GM21576 (cell line): ENCODE data around the gene YIPF2.
"Not testable (repeated sequence)": the region's sequence is repeated elsewhere in the genome, so short reads cannot be mapped to it uniquely, and the experiment has no call there.

ENCODE experiments used
- ATAC-seq: cut with Tn5 transposase; IDR thresholded peaks from one replicate; pipeline ENCODE4 v1.9.1; 2021; ENCODE audit warnings: mild to moderate bottlenecking, moderate library complexity; ENCODE audit not compliant: unreplicated experiment

The YIPF2 gene

DNA sequence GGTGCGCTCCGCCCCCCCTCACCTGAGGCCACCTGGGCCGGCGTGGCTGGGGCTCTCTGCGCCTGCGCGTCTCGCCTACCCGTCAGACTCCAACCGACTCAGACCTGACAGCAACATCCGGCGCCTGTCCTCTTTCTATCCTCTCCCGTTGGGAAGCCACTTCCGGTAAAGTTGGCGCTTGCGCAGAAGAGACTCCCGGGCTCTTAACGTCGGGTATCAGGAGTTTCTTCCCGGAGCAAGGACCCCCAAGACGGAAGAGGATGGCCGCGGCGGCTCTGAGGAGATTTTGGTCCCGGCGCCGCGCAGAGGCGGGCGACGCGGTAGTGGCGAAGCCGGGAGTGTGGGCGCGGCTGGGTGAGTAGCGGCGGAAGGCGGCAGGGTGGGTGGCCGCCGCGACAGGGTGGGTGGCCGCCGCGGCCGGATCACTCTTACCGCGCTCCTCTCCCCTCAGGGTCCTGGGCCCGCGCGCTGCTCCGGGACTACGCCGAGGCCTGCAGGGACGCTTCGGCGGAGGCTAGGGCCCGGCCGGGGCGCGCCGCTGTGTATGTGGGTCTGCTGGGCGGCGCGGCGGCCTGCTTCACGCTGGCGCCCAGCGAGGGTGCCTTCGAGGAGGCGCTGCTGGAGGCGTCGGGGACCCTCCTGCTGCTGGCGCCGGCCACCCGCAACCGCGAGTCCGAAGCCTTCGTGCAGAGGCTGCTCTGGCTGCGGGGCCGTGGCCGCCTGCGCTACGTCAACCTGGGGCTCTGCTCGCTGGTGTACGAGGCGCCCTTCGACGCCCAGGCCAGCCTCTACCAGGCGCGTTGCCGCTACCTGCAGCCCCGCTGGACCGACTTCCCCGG, at the start of gene YIPF2, which contains the start of gene TIMM29:
Gene YIPF2, minus strand, starts transcription at position 77 of the 839 bp plus-strand sequence. CDS start 229 bp downstream, outside the sequence.
Gene TIMM29, plus strand, starts transcription at position 249 of the 839 bp plus-strand sequence. Its CDS starts 12 bp downstream, at position 261.
- peak; percentile 60 for ATAC-seq

GRCh38 chr19:10977742-10978092, 49.3 kb upstream of the YIPF2 start:
- no peak for ATAC-seq

DNA sequence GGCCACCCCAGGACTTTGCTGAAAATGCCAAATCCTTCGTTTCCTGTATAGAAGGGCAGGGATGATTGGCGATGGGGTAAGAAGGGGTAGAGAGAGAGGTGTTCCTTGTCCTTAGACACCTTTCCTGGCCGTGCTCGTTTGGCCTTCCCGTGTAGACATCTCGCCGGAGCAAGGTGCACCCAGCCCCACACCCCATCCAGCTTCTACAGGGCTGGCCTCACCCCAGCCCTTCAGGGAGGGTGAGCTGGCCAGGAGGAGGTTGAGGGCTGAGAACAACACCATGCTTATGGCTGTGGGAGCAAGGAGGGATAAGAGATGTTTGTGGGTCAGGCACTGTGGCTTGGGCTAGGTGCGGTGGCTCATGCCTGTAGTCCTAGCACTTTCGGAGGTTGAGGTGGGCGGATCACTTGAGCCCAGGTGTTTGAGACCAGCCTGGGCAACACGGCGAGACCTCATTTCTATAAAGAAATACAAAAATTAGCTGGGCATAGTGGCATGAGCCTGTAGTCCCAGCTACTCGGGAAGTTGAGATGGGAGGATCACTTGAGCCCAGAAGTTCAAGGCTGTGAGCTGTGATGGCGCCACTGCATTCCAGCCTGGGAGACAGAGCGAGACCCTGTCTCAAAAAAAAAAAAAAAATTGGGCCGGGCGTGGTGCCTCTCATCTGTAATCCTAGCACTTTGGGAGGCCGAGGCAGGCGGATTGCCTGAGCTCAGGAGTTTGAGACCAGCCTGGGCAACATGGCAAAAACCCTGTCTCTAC, 47.9 kb upstream of the YIPF2 start:
- no peak for ATAC-seq

GRCh38 chr19:10975374-10976130, 47.1 kb upstream of the YIPF2 start:
- ATAC-seq, result no peak

- no peak for ATAC-seq
Measured at GRCh38 chr19:10971107-10971726, 42.8 kb upstream of the YIPF2 start.

GRCh38 chr19:10968527-10969135, 40.2 kb upstream of the YIPF2 start:
- ATAC-seq, result no peak

DNA sequence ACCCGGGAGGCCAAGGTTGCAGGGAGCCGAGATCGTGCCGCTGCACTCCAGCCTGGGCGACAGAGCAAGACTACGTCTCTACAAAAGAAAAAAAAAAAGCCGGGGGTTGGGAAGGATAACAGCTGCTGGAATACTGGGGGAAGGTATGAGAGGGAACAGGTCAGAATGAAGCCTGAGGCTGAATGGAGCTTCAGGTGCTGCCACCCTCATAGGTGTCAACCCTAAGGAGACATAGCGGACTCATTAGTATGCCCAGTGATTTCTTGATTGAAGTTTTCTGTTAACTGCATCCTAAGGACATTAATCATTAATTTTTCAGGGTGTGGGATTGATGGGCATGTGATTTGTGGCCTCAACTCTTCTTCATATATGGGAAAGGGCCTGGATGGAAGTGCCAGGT, 38.4 kb upstream of the YIPF2 start:
- ATAC-seq, result no peak

DNA sequence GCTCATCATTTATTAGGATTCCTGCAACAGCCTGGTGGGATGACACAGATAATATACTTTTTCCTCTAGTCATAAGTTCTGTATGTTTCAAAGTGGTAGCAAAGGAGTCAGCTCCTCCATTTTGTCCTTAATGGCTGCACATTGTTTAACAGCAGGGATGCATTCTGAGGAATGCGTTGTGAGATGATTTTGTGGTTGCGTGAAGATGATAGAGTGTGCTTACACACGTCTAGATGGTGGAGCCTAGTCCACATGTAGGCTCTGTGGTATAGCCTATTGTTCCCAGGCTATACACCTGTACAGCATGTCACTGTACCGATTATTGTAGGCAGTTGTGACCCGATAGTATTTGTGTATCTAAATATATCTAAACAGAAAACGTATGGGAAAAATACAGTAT, 37.0 kb upstream of the YIPF2 start:
- no peak for ATAC-seq

- ATAC-seq, result no peak
Measured at GRCh38 chr19:10964903-10965302, 36.5 kb upstream of the YIPF2 start.

DNA sequence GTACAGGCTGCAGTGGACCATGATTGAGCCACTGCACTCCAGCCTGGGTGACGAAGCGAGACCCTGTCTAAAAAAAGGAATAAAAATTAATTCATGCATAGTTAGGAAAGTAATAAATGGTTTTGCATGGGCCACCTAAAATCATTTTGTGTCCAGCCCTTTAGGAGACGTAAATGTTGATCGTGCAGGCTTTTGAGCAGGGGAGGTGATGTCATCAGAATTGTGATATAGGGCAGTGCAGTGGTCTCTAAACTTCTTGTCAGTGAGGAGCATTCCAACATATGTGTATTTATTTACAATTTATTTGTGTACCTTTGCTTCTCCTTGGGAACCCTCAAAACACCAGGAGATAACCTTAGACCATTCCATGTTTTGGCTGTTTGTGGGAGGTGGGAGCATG, 35.4 kb upstream of the YIPF2 start:
- no peak for ATAC-seq

- no peak for ATAC-seq
Measured at GRCh38 chr19:10962863-10963262, 34.4 kb upstream of the YIPF2 start.

GRCh38 chr19:10961073-10961860, 32.8 kb upstream of the YIPF2 start:
- ATAC-seq, result peak; percentile 34

DNA sequence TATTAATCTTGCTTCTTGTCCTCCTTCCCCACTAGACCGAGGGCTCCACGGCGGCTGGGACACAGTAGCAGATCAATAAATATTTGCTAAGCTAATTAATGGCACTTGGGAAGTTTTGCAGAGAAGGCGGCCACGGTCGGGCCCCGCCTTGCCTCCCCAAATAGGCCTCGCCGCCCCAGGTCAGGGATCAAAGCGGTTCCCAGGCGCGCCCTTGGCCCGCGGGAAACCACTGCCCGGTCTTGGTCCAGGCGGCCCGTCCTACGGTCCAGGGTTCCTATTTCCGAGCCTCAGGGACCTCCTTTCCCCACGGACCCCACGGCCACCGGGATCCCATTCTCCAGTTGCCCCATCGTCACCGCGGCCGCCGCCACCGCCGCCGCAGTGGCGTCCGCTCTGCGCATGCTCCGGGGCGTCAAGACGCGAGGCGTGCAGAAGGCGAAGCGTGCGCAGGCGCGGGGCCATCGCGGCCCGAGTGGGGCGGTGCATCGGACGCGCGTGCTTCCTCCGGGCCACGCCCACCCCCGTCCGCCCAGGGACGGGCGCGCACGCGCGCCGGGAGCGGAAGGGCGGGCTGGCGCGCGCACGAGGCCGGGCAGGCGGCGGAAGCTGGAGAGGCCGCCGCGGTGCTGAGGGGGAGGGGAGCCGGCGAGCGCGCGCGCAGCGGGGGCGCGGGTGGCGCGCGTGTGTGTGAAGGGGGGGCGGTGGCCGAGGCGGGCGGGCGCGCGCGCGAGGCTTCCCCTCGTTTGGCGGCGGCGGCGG, 32.1 kb upstream of the YIPF2 start, which contains the start of gene SMARCA4:
Gene SMARCA4, plus strand, starts transcription at position 717 of the 759 bp plus-strand sequence. CDS start 23,122 bp downstream, outside the sequence.
- peak; percentile 62 for ATAC-seq

- not testable (repeated sequence) for ATAC-seq
Measured at GRCh38 chr19:10959277-10959968, 31.0 kb upstream of the YIPF2 start.

- ATAC-seq, result no peak
Measured at GRCh38 chr19:10952809-10953208, 24.4 kb upstream of the YIPF2 start.

GRCh38 chr19:10946958-10947657, 18.7 kb upstream of the YIPF2 start:
- no peak for ATAC-seq

- ATAC-seq, result no peak
Measured at GRCh38 chr19:10945264-10945663, 16.8 kb upstream of the YIPF2 start.
